T47D (cell line): Measurements from ENCODE around the gene MLH1.
"Not testable (repeated sequence)": the region's sequence is repeated elsewhere in the genome, so short reads cannot be mapped to it uniquely, and the experiment has no call there.

ENCODE experiments used
- DNase-seq, 2 experiments: peaks; one replicate each; pipeline versions ENCODE4 v3.0.0 to v3.0.0-alpha.2; 2011 to 2012; ENCODE audit warnings: low read depth in 1 of 2, low spot score in 1 of 2
- JUND ChIP-seq: IDR thresholded peaks from 2 replicates; pipeline ENCODE4 v1.6.1; 2012; ENCODE audit warnings: low read depth
- in situ Hi-C: cut with HindIII; loops from 2 replicates; pipeline ENCODE4 v1.10.0; 2016; ENCODE audit warnings: low sequenced_read_pairs, low pct_unique_long_range_greater_than_20kb

Gene MLH1

DNA sequence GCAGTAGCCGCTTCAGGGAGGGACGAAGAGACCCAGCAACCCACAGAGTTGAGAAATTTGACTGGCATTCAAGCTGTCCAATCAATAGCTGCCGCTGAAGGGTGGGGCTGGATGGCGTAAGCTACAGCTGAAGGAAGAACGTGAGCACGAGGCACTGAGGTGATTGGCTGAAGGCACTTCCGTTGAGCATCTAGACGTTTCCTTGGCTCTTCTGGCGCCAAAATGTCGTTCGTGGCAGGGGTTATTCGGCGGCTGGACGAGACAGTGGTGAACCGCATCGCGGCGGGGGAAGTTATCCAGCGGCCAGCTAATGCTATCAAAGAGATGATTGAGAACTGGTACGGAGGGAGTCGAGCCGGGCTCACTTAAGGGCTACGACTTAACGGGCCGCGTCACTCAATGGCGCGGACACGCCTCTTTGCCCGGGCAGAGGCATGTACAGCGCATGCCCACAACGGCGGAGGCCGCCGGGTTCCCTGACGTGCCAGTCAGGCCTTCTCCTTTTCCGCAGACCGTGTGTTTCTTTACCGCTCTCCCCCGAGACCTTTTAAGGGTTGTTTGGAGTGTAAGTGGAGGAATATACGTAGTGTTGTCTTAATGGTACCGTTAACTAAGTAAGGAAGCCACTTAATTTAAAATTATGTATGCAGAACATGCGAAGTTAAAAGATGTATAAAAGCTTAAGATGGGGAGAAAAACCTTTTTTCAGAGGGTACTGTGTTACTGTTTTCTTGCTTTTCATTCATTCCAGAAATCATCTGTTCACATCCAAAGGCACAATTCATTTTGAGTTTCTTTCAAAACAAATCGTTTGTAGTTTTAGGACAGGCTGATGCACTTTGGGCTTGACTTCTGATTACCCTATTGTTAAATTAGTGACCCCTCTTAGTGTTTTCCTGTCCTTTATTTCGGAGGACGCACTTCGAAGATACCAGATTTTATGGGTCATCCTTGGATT is at the start of gene MLH1:
Gene MLH1 (plus strand): TSS at position 193 of the 958 bp plus-strand sequence. CDS start 30 bp downstream, at position 223.
- in situ Hi-C loops, result no loop called here
- DNase-seq, result peak; percentile 79 to 100
- TF ChIP-seq JUND, result no peak

DNA sequence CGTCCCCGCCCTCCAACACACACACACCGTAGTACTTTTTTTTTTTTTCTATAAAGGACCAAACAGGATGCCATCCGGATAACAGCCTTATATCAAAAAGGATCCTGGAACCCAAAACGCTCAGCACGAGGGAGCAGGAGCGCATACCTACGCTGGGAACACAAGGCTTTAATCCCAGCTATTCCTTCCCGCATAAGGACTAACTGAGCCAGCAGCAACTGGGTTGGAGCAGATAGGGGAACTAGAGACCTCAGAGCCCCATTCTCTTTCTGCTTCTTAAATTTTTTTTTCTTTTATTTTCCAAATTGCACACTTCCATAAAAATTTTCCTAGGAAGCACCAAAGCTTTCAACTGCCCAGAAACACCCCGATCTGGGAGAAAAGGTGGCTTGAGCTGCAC is 49.7 kb upstream of the MLH1 start:
- no peak for DNase-seq
- in situ Hi-C loops, result no loop called here
- TF ChIP-seq JUND, result no peak

GRCh38 chr3:36944012-36944640 is 49.2 kb upstream of the MLH1 start:
- in situ Hi-C loops, result no loop called here
- peak; percentile 63 to 78 for DNase-seq
- no peak for TF ChIP-seq JUND

GRCh38 chr3:36944641-36945270 is 48.6 kb upstream of the MLH1 start, which contains the start of gene TRANK1:
TRANK1 (minus strand) TSS chr3:36945054; CDS start chr3:36944809, 245 bp downstream.
- in situ Hi-C loops, result no loop called here
- TF ChIP-seq JUND, result no peak
- peak in 1 of 2 experiments; percentile 42 for DNase-seq

- DNase-seq, result no peak
- TF ChIP-seq JUND, result no peak
- in situ Hi-C loops, result no loop called here
Observed at GRCh38 chr3:36945333-36945980, 47.9 kb upstream of the MLH1 start.

- in situ Hi-C loops, DNase-seq: not testable (repeated sequence)
Observed at GRCh38 chr3:36947814-36948213, 45.5 kb upstream of the MLH1 start.

DNA sequence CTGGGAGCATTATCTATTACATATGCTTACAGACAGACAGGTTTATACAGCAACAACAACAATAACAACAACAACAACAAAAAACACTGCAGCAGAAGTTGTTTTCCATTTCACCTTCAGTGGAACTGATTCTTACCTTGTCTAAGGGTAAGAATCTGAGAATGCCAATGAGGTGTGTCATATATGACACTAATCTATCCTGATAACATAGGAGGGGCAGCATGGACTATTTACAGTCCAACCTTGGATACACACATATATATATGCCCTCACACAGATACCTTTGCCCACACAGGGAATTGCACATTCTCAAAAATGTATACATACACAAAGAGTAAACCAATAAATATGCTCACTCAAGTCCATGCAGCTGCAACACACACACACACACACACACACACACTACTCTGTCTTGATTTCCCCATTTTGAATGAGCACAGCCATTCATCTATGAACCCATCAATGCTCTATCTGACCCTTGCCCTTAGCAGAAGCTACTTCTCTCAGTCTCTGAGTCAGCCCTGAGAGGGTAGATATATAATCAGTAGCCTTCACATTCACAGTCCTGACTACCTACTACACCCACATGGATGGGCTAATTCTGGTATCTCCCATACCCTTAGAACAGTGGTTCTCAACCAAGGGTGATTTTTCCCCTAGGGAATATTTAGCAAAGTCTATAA is 38.7 kb upstream of the MLH1 start:
- in situ Hi-C loops, result no loop called here
- no peak for DNase-seq
- no peak for TF ChIP-seq JUND

DNA sequence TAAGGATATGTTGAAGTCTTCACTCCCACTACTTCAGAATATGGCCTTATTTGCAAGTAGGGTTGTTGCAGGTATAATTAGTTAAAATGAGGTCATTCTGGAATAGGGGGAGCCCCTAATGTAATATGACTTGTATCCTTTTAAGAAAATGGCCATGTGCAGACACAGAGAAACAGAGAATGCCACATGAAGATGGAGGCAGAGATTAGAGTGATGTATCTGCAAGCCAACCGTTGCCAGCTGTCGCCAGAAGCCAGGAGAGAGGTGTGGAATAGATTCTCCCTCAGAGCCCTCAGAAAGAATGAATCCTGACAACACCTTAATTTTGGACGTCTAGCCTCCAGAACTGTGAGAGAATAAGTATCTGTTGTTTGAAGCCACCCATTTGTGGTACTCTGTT is 37.2 kb upstream of the MLH1 start:
- in situ Hi-C loops, result no loop called here
- DNase-seq, result no peak
- no peak for TF ChIP-seq JUND

- in situ Hi-C loops, result no loop called here
- no peak for TF ChIP-seq JUND
- DNase-seq, result no peak
Observed at GRCh38 chr3:36957063-36957462, 36.3 kb upstream of the MLH1 start.

DNA sequence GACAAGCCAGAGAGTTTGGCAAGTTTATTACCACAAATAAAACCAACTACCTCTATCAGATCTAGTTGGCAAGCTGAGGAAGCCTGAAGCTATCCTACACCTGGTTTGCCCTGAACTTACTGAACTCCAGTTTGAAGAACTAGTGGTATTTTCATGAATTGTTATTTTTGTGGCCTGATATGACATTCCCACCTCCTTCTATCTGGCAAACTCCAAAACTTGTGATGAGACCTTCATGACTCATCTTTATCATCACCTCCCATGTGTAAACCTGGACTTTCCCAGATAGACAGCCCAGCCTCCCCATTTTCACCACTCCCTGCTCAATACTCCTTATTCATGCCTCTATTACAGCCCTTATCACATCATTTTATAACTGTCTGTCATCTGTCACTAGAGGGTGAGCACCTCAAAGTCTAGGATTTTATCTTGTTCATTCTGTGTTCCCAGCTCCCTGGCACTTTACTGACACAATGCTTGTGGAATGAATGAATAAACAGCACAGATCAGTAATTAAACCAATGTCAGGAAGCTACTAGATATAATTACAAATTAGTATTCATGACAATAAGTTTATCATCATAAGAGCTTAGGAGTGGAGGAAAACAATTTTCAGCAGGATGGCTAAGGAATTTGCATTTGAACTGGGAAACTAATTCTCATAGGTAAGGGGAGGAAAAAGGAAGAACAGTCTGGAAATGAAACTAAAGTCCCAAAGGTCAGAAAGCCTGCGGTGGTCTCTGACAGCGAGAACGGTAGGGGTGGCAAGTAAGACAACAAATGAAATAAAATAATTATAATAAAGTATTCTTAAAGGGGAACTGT is 35.2 kb upstream of the MLH1 start:
- DNase-seq, result no peak
- TF ChIP-seq JUND, result no peak
- in situ Hi-C loops, result no loop called here

DNA sequence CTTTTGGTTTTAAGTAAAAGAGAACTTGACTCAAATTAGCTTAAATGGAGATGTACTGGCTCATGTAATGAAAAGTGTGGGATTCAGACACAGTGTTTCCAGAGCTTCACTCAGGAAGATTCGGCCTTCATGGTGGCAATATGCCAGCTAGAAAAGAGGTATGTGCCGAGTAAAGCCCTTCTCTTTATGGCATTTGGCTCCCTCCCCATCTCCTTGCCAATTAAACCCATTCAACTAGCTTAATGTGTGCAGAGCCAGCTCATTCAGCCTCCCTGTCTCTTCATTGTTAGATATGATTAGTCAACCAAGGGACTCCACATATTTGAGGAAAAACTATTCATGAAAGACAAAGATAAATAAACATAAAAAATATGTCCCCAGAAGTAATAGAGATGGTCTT is 33.5 kb upstream of the MLH1 start:
- DNase-seq, result peak in 1 of 2 experiments; percentile 68
- TF ChIP-seq JUND, result no peak
- in situ Hi-C loops, result no loop called here
